ENCODE measurements around the gene EML4.

DNA sequence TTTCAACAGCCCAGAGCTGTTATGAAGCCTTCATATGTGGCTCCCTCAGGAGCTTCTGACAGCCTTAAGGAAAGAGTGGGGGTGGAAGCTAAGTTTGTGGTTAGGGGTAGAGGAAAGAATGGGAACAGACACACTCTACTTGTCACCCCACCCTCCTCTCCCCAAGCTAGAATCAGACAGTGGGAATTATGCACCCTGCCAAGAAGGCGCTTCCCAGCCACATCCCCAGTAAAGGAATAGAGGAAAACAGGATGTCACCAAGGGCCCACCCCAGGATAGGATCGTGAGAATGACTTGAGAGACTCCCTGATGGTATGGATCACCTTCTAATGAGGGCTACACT lies 32.4 kb upstream of the EML4 start:
- TF ChIP-seq EZH2 (IDR thresholded peaks at IDR 0.05) = no peak
- peak; percentile 12; the same call in 1 of the 2 replicates for TF ChIP-seq POLR2AphosphoS5 (IDR thresholded peaks at IDR 0.05; ENCODE audit: borderline replicate concordance, low read depth, low read length)
- no peak for TF ChIP-seq FOXP2 (optimal IDR thresholded peaks at IDR 0.05; ENCODE audit: control extremely low read depth, extremely low read length, insufficient read depth)

Data from SK-N-MC (cell line).